HG03520 (cell line): ENCODE results near the gene TMEM59L.

Experiments
- ATAC-seq: cut with Tn5 transposase; IDR thresholded peaks from one replicate; pipeline ENCODE4 v1.9.1; 2021; ENCODE audit warnings: mild to moderate bottlenecking, moderate library complexity; ENCODE audit not compliant: unreplicated experiment

Gene TMEM59L

GRCh38 chr19:18608102-18608804 lies 4.4 kb upstream of the TMEM59L start:
- ATAC-seq, result no peak

GRCh38 chr19:18608805-18609716 lies 3.6 kb upstream of the TMEM59L start:
- no peak for ATAC-seq

DNA sequence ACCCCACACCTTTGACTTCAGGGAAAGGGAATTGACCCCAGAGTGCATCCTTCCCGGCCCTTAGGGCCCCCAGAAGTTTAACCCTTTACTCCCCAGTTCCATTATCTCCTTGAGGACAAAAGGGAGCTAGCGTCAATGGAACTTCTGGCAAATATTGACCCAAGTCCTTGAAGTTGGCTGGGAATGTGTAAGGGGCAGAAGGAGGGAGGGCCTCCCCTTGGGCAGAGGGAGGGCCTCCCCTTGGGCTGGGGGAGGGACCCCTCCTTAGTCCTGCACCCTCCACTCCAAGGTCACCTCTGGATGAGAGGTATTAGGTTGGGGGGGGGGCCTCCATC lies 3.0 kb upstream of the TMEM59L start:
- ATAC-seq, result no peak

- ATAC-seq, result no peak
These were observed 2.5 kb upstream of the TMEM59L start for GRCh38 chr19:18610245-18610555.

DNA sequence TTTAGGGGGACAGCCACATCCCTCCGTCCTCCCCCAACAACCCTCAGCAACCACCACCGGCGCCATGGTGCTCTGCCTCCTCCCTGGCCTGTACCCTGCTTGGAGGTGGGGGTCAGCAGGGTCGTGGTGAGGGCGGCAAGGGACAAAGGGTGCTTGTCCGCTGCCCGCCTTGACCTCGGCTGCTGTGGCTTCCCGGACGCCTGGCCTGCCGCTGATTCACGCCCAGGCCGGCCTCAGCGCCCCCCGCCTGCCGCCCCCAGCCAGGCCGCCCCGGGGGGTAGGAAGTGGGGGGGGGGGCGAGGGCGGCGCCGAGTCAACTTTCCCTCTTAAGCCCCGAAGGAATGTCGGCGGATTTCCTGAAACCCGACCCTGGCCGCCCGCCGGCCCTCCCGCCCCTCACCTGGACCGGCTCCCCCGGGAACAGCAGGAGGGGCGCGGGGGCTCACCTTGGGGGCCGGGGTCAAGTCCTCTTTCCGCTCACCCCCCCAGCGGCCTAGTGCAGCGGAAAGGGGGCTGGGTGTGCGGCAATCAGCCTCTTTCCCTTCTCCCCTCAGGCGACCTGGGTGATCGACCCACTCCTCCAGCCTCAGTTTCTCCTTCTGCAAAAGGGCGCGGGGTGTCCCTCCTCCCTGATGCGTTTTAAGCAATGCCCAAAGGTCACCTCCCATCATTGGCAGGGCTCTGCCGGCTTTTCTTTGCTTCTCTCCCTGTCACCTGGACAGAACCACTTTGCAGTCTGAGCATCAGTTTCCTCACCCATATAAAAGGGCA lies 1.9 kb upstream of the TMEM59L start:
- no peak for ATAC-seq

- no peak for ATAC-seq
These were observed 1.2 kb upstream of the TMEM59L start for GRCh38 chr19:18611327-18612050.

- no peak for ATAC-seq
These were observed 459 bp upstream of the TMEM59L start for GRCh38 chr19:18612051-18612771.

GRCh38 chr19:18613589-18614234 lies 1.0 kb downstream of the TMEM59L start:
- ATAC-seq, result no peak

DNA sequence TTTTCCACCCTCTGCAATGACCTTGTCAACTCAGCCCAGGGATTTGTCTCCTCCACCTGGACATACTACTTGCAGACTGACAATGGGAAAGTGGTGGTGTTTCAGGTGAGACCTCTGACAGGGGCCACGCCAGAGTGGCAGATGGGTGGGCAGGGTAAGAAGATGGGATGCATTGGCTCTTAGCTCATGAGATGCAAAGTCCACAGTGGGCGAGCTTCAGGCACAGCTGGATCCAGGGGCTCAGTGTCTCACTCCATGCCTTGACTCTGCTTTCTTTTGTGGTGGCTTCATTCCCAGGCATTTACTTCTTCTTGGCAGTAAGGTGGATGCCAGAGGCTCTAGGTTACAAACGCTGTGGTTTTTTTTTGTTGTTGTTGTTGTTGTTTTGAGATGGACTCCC lies 3.4 kb downstream of the TMEM59L start:
- no peak for ATAC-seq

GRCh38 chr19:18617562-18617961 lies 4.9 kb downstream of the TMEM59L start:
- ATAC-seq, result no peak

DNA sequence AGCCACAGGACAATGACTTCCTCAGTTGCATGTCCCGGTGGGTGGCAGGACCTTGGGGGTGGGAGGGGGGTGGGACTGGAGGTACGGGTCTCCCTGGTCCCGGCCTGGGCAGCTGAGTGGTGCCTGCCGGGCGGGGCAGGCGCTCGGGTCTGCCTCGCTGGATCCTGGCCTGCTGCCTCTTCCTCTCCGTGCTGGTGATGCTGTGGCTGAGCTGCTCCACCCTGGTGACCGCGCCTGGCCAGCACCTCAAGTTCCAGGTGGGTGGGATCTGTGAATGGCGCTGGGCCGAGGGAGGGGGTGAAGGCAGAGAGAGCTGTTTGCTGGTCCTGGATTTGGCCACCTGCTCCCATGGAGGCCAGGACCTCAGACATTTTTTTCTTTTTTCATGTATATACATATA lies 5.6 kb downstream of the TMEM59L start:
- no peak for ATAC-seq

GRCh38 chr19:18620311-18620710 lies 7.6 kb downstream of the TMEM59L start:
- no peak for ATAC-seq

DNA sequence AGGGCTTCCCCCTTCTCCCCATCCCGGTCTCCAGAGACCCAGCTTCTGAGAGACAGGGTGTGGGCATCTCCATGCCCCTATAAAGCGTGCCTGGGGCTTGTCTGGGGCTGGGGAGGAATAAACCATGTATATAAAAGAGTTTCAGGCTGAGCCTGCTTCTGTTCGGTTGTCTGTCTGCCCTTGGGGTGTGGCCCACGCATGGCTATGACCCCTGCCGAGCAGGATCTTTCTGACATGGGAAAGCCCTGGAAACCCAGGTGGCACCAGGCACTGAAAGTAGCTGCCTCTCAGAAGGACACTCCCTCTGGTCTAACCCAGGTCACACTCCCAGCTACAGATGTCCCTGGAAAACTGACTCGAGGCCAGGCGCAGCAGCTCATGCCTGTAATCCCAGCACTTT lies 8.2 kb downstream of the TMEM59L start:
- no peak for ATAC-seq

GRCh38 chr19:18626906-18627305 lies 14.2 kb downstream of the TMEM59L start:
- ATAC-seq, result no peak

DNA sequence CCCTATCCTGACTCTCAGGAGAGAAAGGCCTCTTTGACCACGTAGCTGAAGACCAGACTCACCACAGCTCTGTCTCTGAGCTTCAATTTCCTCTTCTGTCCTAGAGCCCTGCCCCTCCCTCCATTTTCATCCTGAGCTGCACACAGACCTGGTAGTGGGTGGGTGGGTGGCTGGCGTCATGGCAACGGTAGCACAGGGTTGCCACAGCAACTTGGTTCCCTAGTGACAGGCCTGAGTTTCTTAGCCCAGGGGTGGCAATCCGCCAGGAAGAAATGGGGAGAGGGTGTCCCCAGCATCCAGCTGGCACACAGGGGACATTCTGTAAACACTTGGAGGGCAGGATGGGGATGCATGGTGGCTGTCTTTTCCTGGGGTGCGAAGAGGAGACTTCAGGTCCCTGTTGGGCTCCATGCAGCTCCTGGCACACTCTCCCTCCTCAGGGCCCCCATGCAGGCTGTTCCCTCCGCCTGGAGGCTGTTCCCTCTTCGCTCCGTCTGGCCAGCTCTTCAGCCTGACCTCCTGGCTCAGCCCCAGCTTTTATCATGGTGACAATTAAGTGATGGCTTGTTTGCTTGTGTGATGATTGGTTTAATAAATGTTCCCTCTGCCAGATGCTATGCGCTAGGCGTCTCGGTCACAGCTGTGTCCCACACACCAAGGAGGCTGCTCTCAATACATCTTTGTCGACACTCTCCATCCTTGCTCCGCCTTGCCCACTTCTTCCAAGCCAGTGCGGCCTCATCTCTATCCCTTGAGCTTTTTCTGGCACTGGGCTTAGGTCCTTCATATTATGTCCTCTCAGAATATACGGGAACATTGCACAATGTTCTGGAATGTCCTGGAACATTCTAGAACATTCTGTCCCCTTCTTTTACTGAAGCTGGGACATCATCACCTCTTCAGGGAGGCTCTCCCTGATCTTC lies 16.8 kb downstream of the TMEM59L start:
- no peak for ATAC-seq

GRCh38 chr19:18633321-18633720 lies 20.7 kb downstream of the TMEM59L start:
- no peak for ATAC-seq

GRCh38 chr19:18634612-18635297 lies 22.1 kb downstream of the TMEM59L start:
- ATAC-seq, result no peak

DNA sequence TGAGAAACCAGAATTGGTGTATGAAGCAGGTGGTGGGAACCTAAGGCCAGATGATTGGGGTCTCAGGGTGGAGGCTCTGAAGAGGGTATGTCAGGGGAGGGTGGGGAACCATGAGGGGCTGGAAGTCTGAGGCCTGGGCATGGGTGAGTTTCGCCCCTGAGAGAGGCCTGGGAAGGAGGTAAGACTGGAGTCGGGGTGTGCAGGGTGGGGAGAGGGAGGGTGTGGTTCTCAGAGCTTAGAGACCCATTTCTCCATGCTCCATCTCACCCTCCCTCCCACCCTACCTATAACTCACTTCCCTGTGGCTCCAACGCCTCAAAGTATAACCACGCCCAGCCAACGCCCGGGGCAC lies 23.1 kb downstream of the TMEM59L start:
- no peak for ATAC-seq
